ENCODE results near the gene LPCAT2.

DNA sequence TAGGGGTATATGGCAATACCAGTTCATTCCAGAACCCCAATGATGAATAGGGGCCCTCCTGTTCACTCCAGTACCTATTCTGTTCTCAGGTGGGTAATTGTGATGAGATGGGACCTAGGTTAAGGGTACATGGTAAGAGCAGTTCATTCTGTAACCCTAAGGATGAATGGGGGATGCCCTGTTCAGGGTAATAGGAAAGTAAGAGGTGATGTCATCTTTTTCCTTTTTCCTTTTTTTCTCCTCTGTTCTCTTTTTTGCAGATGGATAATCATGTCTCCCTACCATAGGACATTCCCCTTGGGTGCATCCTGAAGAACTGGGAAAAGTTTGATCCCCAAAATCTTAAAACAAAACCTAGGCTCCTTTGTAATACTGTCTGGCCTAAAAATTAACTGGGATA is 121.9 kb downstream of the LPCAT2 start:
- TF ChIP-seq, protein P1, sequence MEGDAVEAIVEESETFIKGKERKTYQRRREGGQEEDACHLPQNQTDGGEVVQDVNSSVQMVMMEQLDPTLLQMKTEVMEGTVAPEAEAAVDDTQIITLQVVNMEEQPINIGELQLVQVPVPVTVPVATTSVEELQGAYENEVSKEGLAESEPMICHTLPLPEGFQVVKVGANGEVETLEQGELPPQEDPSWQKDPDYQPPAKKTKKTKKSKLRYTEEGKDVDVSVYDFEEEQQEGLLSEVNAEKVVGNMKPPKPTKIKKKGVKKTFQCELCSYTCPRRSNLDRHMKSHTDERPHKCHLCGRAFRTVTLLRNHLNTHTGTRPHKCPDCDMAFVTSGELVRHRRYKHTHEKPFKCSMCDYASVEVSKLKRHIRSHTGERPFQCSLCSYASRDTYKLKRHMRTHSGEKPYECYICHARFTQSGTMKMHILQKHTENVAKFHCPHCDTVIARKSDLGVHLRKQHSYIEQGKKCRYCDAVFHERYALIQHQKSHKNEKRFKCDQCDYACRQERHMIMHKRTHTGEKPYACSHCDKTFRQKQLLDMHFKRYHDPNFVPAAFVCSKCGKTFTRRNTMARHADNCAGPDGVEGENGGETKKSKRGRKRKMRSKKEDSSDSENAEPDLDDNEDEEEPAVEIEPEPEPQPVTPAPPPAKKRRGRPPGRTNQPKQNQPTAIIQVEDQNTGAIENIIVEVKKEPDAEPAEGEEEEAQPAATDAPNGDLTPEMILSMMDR (IDR thresholded peaks at IDR 0.05; ENCODE audit: poor library complexity, severe bottlenecking) = no peak
- TF ChIP-seq RAD21 (conservative IDR thresholded peaks at IDR 0.05) = no peak
- TF ChIP-seq, protein P2, sequence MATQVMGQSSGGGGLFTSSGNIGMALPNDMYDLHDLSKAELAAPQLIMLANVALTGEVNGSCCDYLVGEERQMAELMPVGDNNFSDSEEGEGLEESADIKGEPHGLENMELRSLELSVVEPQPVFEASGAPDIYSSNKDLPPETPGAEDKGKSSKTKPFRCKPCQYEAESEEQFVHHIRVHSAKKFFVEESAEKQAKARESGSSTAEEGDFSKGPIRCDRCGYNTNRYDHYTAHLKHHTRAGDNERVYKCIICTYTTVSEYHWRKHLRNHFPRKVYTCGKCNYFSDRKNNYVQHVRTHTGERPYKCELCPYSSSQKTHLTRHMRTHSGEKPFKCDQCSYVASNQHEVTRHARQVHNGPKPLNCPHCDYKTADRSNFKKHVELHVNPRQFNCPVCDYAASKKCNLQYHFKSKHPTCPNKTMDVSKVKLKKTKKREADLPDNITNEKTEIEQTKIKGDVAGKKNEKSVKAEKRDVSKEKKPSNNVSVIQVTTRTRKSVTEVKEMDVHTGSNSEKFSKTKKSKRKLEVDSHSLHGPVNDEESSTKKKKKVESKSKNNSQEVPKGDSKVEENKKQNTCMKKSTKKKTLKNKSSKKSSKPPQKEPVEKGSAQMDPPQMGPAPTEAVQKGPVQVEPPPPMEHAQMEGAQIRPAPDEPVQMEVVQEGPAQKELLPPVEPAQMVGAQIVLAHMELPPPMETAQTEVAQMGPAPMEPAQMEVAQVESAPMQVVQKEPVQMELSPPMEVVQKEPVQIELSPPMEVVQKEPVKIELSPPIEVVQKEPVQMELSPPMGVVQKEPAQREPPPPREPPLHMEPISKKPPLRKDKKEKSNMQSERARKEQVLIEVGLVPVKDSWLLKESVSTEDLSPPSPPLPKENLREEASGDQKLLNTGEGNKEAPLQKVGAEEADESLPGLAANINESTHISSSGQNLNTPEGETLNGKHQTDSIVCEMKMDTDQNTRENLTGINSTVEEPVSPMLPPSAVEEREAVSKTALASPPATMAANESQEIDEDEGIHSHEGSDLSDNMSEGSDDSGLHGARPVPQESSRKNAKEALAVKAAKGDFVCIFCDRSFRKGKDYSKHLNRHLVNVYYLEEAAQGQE (IDR thresholded peaks at IDR 0.05; ENCODE audit: borderline replicate concordance) = no peak
- no peak for TF ChIP-seq POLR2AphosphoS5 (IDR thresholded peaks at IDR 0.05)
- TF ChIP-seq EZH2 (IDR thresholded peaks at IDR 0.05; ENCODE audit: borderline replicate concordance, insufficient read depth, low read length, poor library complexity, severe bottlenecking) = no peak
- no peak for TF ChIP-seq SMC3 (conservative IDR thresholded peaks at IDR 0.05; ENCODE audit: poor library complexity)

Data from neural cell (in vitro differentiated cells).